ENCODE data around the gene S100A7A. TPM values are rescaled to one million over a fixed set of nuclear protein-coding genes. Genes with fewer than 3 reads are reported as not detected.

The S100A7A gene
- total RNA-seq, 6 experiments from 2014 or later = not detected

GRCh38 chr1:153394391-153394790 lies 21.9 kb upstream of the S100A7A start:
- Mint-ChIP-seq H3K27me3 (ENCODE audit: insufficient read depth) (peaks cover 39% of the 10 kb centered on the region), H3K36me3 (ENCODE audit: low read depth) (no peaks in the 10 kb centered on the region), H3K4me1 (ENCODE audit: low read depth) (no peaks in the 10 kb centered on the region), H3K4me3 (no peak overlapping the region), H3K9me3 (no peaks in the 10 kb centered on the region), H3K27ac (no peak overlapping the region)
- DNase-seq = no peak
- TF ChIP-seq CTCF (IDR thresholded peaks at IDR 0.05) = no peak

- H3K36me3 Mint-ChIP-seq (ENCODE audit: low read depth) = no peaks in the 10 kb centered on the region
- no peaks in the 10 kb centered on the region for H3K4me1 Mint-ChIP-seq (ENCODE audit: low read depth)
- H3K27me3 Mint-ChIP-seq (ENCODE audit: insufficient read depth) = peaks cover 37% of the 10 kb centered on the region
- DNase-seq = peak; percentile 3
- TF ChIP-seq CTCF (IDR thresholded peaks at IDR 0.05) = no peak
- H3K9me3 Mint-ChIP-seq = no peaks in the 10 kb centered on the region
- no peak overlapping the region for H3K27ac Mint-ChIP-seq
- H3K4me3 Mint-ChIP-seq = no peak overlapping the region
These were observed 21.1 kb upstream of the S100A7A start for GRCh38 chr1:153395136-153395685.

GRCh38 chr1:153395776-153396175 lies 20.5 kb upstream of the S100A7A start:
- TF ChIP-seq CTCF (IDR thresholded peaks at IDR 0.05) = no peak
- DNase-seq = no peak
- no peaks in the 10 kb centered on the region for H3K9me3 Mint-ChIP-seq
- no peaks in the 10 kb centered on the region for H3K4me1 Mint-ChIP-seq (ENCODE audit: low read depth)
- no peaks in the 10 kb centered on the region for H3K36me3 Mint-ChIP-seq (ENCODE audit: low read depth)
- H3K27me3 Mint-ChIP-seq (ENCODE audit: insufficient read depth) = peaks cover 42% of the 10 kb centered on the region
- H3K4me3 Mint-ChIP-seq = no peak overlapping the region
- H3K27ac Mint-ChIP-seq = no peak overlapping the region

GRCh38 chr1:153396461-153396860 lies 19.9 kb upstream of the S100A7A start:
- Mint-ChIP-seq H3K9me3 (no peaks in the 10 kb centered on the region), H3K4me1 (ENCODE audit: low read depth) (no peaks in the 10 kb centered on the region), H3K36me3 (ENCODE audit: low read depth) (no peaks in the 10 kb centered on the region), H3K4me3 (no peak overlapping the region), H3K27me3 (ENCODE audit: insufficient read depth) (peaks cover 45% of the 10 kb centered on the region), H3K27ac (no peak overlapping the region)
- no peak for TF ChIP-seq CTCF (IDR thresholded peaks at IDR 0.05)
- no peak for DNase-seq

GRCh38 chr1:153397051-153397923 lies 19.0 kb upstream of the S100A7A start:
- no peak for TF ChIP-seq CTCF (IDR thresholded peaks at IDR 0.05)
- no peak for DNase-seq
- H3K4me1 Mint-ChIP-seq (ENCODE audit: low read depth) = no peaks in the 10 kb centered on the region
- no peak overlapping the region for H3K4me3 Mint-ChIP-seq
- H3K27ac Mint-ChIP-seq = no peak overlapping the region
- no peaks in the 10 kb centered on the region for H3K9me3 Mint-ChIP-seq
- peaks cover 48% of the 10 kb centered on the region for H3K27me3 Mint-ChIP-seq (ENCODE audit: insufficient read depth)
- no peaks in the 10 kb centered on the region for H3K36me3 Mint-ChIP-seq (ENCODE audit: low read depth)
